GM12872 (cell line): ENCODE measurements around the gene RPP40.

ENCODE experiments used
- TF ChIP-seq, protein P1 (sequence below): IDR thresholded peaks from 3 replicates; pipeline ENCODE4 v1.5.1; 2011; ENCODE audit warnings: low read depth, mild to moderate bottlenecking, low read length, moderate library complexity; ENCODE audit not compliant: insufficient read depth

The RPP40 gene, protein sequence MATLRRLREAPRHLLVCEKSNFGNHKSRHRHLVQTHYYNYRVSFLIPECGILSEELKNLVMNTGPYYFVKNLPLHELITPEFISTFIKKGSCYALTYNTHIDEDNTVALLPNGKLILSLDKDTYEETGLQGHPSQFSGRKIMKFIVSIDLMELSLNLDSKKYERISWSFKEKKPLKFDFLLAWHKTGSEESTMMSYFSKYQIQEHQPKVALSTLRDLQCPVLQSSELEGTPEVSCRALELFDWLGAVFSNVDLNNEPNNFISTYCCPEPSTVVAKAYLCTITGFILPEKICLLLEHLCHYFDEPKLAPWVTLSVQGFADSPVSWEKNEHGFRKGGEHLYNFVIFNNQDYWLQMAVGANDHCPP

DNA sequence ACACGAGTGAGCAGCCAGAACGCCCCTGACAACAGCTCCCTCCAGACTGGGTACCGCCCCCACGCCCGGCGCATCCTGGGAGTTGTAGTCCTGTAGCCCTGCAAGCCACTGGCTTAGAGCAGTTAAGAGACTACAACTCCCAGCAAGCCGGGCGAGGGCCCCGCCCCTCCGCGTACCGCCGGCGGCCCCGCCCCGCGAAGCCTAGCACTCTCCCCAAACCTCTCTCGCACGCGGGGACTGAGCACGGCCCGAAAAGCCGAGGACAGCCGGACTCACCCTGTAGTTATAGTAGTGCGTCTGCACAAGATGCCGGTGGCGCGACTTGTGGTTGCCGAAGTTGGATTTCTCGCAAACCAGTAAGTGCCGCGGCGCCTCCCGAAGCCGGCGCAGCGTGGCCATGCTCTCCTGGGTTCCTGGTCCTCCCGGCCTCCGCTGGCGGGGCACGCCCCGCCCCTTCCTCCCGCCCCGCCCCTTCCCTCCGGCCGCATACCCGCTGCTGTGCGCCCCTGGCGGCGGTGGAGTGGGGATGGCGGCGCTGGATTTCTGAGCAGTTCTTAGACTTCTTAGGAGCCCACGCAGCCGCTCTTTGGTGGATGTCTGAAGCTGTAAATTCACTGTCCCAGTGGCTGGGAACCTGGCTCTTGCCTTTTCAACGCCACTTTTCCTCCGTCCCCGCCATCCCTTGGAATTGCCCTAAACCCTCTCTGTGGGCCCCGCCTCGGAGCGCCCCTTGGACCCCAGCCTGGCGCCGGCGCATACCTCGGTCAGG lies at the start of gene RPP40:
Gene RPP40 (minus strand): TSS at position 434 of the 769 bp plus-strand sequence. CDS start 35 bp downstream, at position 399.
- TF ChIP-seq, protein P1, sequence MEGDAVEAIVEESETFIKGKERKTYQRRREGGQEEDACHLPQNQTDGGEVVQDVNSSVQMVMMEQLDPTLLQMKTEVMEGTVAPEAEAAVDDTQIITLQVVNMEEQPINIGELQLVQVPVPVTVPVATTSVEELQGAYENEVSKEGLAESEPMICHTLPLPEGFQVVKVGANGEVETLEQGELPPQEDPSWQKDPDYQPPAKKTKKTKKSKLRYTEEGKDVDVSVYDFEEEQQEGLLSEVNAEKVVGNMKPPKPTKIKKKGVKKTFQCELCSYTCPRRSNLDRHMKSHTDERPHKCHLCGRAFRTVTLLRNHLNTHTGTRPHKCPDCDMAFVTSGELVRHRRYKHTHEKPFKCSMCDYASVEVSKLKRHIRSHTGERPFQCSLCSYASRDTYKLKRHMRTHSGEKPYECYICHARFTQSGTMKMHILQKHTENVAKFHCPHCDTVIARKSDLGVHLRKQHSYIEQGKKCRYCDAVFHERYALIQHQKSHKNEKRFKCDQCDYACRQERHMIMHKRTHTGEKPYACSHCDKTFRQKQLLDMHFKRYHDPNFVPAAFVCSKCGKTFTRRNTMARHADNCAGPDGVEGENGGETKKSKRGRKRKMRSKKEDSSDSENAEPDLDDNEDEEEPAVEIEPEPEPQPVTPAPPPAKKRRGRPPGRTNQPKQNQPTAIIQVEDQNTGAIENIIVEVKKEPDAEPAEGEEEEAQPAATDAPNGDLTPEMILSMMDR = peak; percentile 87

DNA sequence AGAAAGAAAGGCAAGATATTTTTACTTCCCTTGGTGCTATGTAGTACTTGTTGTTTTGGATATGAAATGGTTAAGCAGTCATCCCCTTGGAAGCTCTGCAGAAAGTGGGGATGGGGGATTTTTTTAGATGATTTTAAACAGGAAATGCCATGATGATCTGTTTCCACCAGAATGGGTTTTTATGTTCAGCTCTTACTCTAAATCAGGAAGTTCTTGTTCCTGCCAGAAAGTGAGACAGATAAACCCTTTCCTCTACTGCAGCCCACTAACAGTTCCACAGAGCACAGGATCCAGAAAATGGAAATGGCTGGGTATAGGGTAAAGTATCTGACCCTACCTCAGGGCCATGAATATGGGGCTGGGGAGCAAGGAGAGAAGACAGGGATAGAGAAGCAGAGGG lies 49.2 kb upstream of the RPP40 start:
- TF ChIP-seq, protein P1 = no peak

DNA sequence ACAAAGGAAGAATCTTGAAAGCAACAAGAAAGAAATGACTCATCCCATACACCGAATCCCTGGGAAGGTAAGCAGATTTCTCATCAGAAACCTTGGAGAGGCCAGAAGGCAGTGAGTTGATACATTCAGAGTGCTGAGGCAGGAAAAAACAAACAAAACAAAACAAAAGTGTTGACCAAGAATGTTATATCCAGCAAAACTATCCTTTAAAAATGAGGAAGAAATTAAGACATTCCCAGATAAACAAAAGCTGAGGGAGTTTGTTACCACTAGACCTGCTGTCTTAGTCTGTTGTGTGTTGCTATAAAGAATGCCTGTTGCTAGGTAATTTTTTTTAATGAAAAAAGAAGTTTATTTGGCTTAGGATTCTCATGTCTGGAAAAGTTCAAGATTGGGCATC lies 47.6 kb upstream of the RPP40 start:
- TF ChIP-seq, protein P1 = no peak

DNA sequence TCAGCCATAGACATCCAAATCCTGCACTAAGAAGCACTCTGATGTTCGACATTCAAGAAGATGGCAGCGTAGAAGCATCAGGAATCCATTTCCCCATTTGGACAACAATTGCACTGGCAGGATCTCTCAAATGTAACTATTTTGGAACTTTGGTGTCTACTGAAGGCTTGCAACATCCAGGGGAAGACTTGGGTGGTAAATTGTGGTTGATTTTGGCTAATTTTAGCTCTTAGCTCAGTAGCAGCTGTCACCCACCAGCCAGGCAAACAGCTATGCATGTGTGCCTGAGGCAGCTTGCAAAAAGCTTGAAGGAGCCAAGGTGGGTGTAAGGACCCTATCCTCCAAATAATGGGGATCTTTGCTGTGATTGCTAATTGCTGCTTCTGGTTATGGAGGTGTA lies 46.2 kb upstream of the RPP40 start:
- TF ChIP-seq, protein P1 = no peak

DNA sequence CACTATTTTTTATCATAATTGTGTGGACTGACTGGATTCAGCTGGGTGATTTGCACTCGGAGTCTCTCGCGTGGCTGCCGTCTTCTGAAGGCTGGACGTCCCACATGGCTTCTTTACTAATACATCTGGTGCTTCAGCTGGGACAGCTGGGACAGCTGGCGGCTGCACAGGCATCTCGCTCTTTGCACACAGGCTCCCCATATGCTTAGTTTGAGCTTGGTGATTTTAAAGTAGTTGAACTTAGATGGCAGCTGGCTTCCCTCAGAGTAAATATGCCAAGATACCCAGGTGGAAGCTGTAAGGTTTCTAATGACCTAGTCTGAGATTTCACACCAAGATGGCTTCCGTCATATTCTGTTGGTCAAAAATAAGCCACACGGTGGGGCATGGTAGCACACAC lies 42.6 kb upstream of the RPP40 start:
- TF ChIP-seq, protein P1 = no peak

DNA sequence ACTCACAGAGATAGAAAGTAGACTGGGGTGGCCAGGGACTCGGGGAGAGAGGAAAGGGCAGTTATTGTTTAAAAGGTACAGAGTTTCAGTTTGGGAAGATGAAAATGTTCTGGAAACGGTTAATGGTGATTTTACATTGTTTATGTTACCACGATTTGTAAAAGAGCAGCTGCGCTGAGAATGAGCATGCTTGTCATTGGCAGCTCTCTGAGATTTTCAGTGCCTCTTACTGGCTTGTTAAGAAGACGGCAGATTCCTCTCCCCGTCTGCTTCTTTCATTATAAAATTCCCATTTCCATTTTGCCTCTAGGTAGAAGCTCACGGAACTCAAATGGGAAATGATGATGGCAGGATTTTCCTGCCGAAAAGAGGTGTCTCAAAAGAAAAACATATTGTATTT lies 41.6 kb upstream of the RPP40 start:
- TF ChIP-seq, protein P1 = no peak

DNA sequence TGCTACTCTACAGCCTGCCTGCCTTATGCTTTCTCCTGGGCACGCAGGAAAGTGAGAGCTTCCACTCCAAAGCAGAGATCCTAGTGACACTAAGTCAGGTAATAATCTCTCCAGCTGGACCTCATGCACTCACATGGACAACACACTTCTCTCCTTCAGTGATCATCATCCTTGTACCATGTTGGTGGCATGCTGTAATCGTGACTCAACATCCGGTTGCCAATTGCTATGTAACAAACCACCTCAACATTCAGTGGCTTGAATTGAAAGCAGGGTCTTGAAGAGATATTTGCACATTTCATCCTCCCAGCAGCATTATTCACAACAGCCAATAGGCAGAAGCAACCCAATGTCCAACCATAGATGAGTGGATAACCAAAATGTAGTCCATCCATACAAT lies 41.0 kb upstream of the RPP40 start:
- TF ChIP-seq, protein P1 = no peak
